ENCODE data around the gene ADAM23. TPM values are rescaled to one million over a fixed set of nuclear protein-coding genes. Genes with fewer than 3 reads are reported as not detected.

Gene ADAM23
- total and polyA plus RNA-seq, 12 donors: 4.5 to 33.9 (median 6.7) TPM

DNA sequence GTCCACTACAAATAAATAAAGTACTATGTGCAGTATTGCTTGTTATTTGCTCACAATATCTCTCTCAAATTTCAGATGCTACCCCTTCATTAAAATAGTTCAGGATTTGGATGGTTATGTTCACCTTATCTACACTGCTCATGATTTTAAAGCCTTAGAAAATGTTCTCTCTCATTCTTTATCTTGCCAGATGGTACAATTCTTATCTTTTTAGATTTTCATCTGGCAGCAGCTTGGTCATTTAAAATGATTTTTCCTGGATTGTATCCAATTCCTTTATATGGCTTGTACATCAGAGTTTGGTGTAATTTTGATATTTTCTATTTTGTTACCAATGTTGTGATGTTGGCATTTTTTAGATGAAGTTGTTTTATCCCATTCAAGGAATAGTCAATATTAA lies 10.1 kb upstream of the ADAM23 start:
- Histone ChIP-seq H3K27ac (no peak overlapping the region), H3K36me3 (replicated peaks in 1 of 2) (no peaks in the 10 kb centered on the region), H3K4me1 (replicated peaks in 1 of 2) (peaks cover 10 to 29% of the 10 kb centered on the region in 2 donors), H3K9me3 (replicated peaks in 1 of 3) (no peaks in the 10 kb centered on the region), H3K4me3 (no peak overlapping the region), H3K27me3 (no peaks in the 10 kb centered on the region)
- intact Hi-C loops (cut with DNase I): no loop called here
- TF ChIP-seq, protein P1, sequence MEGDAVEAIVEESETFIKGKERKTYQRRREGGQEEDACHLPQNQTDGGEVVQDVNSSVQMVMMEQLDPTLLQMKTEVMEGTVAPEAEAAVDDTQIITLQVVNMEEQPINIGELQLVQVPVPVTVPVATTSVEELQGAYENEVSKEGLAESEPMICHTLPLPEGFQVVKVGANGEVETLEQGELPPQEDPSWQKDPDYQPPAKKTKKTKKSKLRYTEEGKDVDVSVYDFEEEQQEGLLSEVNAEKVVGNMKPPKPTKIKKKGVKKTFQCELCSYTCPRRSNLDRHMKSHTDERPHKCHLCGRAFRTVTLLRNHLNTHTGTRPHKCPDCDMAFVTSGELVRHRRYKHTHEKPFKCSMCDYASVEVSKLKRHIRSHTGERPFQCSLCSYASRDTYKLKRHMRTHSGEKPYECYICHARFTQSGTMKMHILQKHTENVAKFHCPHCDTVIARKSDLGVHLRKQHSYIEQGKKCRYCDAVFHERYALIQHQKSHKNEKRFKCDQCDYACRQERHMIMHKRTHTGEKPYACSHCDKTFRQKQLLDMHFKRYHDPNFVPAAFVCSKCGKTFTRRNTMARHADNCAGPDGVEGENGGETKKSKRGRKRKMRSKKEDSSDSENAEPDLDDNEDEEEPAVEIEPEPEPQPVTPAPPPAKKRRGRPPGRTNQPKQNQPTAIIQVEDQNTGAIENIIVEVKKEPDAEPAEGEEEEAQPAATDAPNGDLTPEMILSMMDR (IDR thresholded peaks at IDR 0.05): no peak
- TF ChIP-seq POLR2A (IDR thresholded peaks at IDR 0.05): no peak
- DNase-seq: no peak

DNA sequence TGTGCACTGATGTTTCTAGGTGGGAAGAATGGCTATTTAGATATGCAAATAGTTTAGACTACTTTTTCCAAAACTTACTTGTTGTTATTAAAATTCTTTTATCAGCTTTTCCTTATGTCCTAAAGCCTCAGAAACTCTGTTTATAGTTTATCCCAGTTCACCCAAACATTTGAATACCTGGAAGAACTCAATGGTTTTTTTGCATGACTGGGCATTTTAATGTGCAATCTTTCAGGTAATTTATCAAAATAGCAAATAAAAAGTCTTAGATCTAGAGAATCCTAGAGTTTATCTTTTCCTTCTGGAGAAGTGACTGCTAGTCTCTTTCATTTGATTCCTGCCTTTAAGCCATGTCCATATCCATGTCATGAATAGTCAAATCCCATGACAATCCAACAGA lies 9.6 kb upstream of the ADAM23 start:
- Histone ChIP-seq H3K27ac (no peak overlapping the region), H3K27me3 (no peaks in the 10 kb centered on the region), H3K9me3 (replicated peaks in 1 of 3) (no peaks in the 10 kb centered on the region), H3K4me3 (no peak overlapping the region), H3K4me1 (replicated peaks in 1 of 2) (peaks cover 10 to 29% of the 10 kb centered on the region in 2 donors), H3K36me3 (replicated peaks in 1 of 2) (no peaks in the 10 kb centered on the region)
- intact Hi-C loops (cut with DNase I): no loop called here
- TF ChIP-seq, protein P1 (IDR thresholded peaks at IDR 0.05): no peak
- TF ChIP-seq POLR2A (IDR thresholded peaks at IDR 0.05): no peak
- no peak for DNase-seq

DNA sequence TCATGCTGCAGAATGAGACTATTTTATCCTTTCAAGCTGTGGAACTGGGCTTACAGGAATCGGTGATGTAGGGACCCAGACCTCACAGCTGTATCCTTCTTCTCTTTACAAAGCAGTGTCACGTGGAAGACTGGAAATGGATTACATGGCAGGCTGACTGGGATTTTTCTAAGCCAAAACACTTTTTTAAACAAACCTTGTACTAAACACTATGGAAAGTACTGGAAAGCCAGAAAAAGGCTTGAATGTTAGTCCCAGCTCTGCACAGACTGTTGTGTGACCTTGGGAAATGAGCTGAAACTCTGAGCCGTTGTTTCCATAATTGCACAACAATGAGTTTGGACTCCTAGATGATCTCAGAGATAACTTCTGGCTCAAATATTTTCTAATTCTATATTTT lies 7.6 kb upstream of the ADAM23 start:
- H3K4me3 ChIP-seq: no peak overlapping the region
- intact Hi-C loops (cut with DNase I): no loop called here
- H3K9me3 ChIP-seq (replicated peaks in 1 of 3): no peaks in the 10 kb centered on the region
- TF ChIP-seq POLR2A (IDR thresholded peaks at IDR 0.05): no peak
- TF ChIP-seq, protein P1 (IDR thresholded peaks at IDR 0.05): no peak
- peaks cover 10 to 29% of the 10 kb centered on the region in 2 donors for H3K4me1 ChIP-seq (replicated peaks in 1 of 2)
- H3K27ac ChIP-seq: peak overlapping the region; percentile 11 to 82 (median 51)
- peak; percentile 40 to 73 (median 62) for DNase-seq
- peaks cover 4% of the 10 kb centered on the region for H3K27me3 ChIP-seq
- WGBS, 4 donors: 10 to 24% (median 21%) methylated on average over 3 of the region's 3 CpGs
- no peaks in the 10 kb centered on the region for H3K36me3 ChIP-seq (replicated peaks in 1 of 2)

DNA sequence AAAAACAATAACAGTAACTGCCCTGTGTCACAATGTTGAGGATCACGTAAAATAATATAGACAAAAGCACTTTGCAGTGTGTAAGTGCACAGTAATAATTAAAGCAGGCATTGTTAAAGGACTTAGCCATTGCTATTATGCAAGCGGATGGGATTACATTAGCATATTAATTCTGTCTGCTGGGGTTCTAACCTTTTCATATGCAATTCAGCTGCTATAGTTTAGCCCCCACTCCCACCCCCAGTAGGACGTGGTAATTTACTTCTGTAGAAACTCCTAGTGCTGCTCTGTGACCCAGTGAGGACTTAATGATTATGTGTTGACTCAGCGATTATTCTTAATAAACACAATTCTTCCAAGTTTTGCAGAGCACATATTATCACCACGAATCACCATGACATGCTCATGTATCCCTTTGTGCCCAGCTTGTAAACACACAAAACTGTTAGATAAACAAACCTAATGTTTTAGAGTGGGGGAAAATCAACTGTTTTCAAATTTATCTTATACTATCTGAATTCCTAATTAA lies 5.1 kb upstream of the ADAM23 start:
- H3K27me3 ChIP-seq: peaks cover 8% of the 10 kb centered on the region
- peaks cover 16 to 27% of the 10 kb centered on the region in 2 donors for H3K4me1 ChIP-seq (replicated peaks in 1 of 2)
- no peaks in the 10 kb centered on the region for H3K36me3 ChIP-seq (replicated peaks in 1 of 2)
- H3K9me3 ChIP-seq (replicated peaks in 1 of 3): no peaks in the 10 kb centered on the region
- no peak overlapping the region for H3K4me3 ChIP-seq
- WGBS, 4 donors: 69 to 76% (median 73%) methylated on average over 5 of the region's 5 CpGs
- intact Hi-C loops (cut with DNase I): no loop called here
- H3K27ac ChIP-seq: no peak overlapping the region
- TF ChIP-seq, protein P1 (IDR thresholded peaks at IDR 0.05): no peak
- no peak for TF ChIP-seq POLR2A (IDR thresholded peaks at IDR 0.05)
- DNase-seq: no peak

Data from adrenal gland (tissue), 12 donors.